Karpas-422 (cell line): ENCODE data around the gene LIPT1. TPM values are rescaled to one million over a fixed set of nuclear protein-coding genes. Genes with fewer than 3 reads are reported as not detected.
A peak's percentile ranks its signal among the peaks of the same experiment; 100 is the strongest.
"Not testable (repeated sequence)": the region's sequence is repeated elsewhere in the genome, so short reads cannot be mapped to it uniquely, and the experiment has no call there.

Experiments
- DNase-seq: peaks from one replicate; pipeline ENCODE4 v3.0.0-alpha.2; 2015
- H2AFZ ChIP-seq: fragments of 200-600 bp; sonication (generic); 2 replicates; pipeline ENCODE4 v1.6.1; 2014; ENCODE audit warnings: antibody characterized with exemption, low read length, mixed read lengths
- H3K27ac ChIP-seq: fragments of 200-600 bp; sonication (generic); 2 replicates; pipeline ENCODE4 v1.5.1; 2014; ENCODE audit warnings: mild to moderate bottlenecking, low read length, moderate library complexity
- H3K27me3 ChIP-seq: fragments of 200-600 bp; sonication (generic); 2 replicates; pipeline ENCODE4 v1.6.1; 2014; ENCODE audit warnings: low read length, mixed read lengths
- H3K36me3 ChIP-seq: fragments of 200-600 bp; sonication (generic); 2 replicates; pipeline ENCODE4 v1.6.1; 2014; ENCODE audit warnings: low read length, mixed read lengths; ENCODE audit not compliant: insufficient read depth
- H3K4me1 ChIP-seq: fragments of 200-600 bp; sonication (generic); 2 replicates; pipeline ENCODE4 v1.6.1; 2014; ENCODE audit warnings: mild to moderate bottlenecking, low read length, mixed read lengths
- H3K4me2 ChIP-seq: fragments of 200-600 bp; sonication (generic); 2 replicates; pipeline ENCODE4 v1.6.1; 2014; ENCODE audit warnings: low read length, low read depth, mild to moderate bottlenecking; ENCODE audit not compliant: poor library complexity, severe bottlenecking
- H3K4me3 ChIP-seq: fragments of 200-600 bp; sonication (generic); 2 replicates; pipeline ENCODE4 v1.5.1; 2014; ENCODE audit warnings: mild to moderate bottlenecking, antibody characterized with exemption, low read length, mixed read lengths
- H3K79me2 ChIP-seq: fragments of 200-600 bp; sonication (generic); 2 replicates; pipeline ENCODE4 v1.6.1; 2014; ENCODE audit warnings: mild to moderate bottlenecking, low read length, mixed read lengths
- H3K9ac ChIP-seq: fragments of 200-600 bp; sonication (generic); 2 replicates; pipeline ENCODE4 v1.6.0; 2014; ENCODE audit warnings: low read length
- H3K9me2 ChIP-seq: fragments of 200-600 bp; sonication (generic), shearing (Covaris generic); replicated peaks from 2 replicates; pipeline ENCODE4 v1.6.0; 2014; ENCODE audit warnings: mild to moderate bottlenecking, low read length, moderate library complexity; ENCODE audit not compliant: insufficient read depth
- H3K9me3 ChIP-seq: fragments of 300-700, 200-600 bp; sonication (generic); 2 replicates; pipeline ENCODE4 v1.6.1; 2014; ENCODE audit warnings: low read length, mixed read lengths
- H4K20me1 ChIP-seq: fragments of 200-600 bp; sonication (generic); 2 replicates; pipeline ENCODE4 v1.6.1; 2014; ENCODE audit warnings: mild to moderate bottlenecking, antibody characterized with exemption, low read length, low read depth; ENCODE audit not compliant: insufficient read depth
- total RNA-seq: library from RNA; depleted of rRNA; stranded (reverse); fragments of >200 nt; shearing (Covaris generic); gene quantifications from 2 replicates; pipeline ENCODE4 v1.2.3, GENCODE V29; 2014; ENCODE audit warnings: low replicate concordance

LIPT1 gene
- total RNA-seq, 1 experiment from 2014 or later: 42.0 TPM

DNA sequence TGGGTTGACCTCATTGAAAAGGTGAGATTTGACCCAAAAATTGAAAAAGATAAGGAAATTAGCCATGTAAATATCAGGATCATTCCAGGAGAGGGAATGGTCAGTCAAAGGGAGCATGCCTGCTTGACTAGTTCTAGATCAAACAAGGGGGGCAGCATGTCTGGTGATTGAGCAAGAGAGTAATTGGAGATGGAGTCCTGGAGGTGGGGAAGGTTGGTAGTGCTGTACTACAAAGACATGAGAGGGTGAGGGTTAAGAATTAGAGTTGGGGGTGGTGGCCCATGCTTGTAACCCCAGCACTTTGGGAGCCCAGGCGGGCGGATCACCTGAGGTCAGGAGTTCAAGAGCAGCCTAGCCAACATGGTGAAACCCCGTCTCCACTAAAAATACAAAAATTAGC is 28.3 kb downstream of the LIPT1 start:
- H4K20me1 ChIP-seq: no peaks in the 10 kb centered on the region
- peaks cover 35% of the 10 kb centered on the region for H3K4me1 ChIP-seq
- H3K4me3 ChIP-seq: no peak overlapping the region
- H3K79me2 ChIP-seq: peaks cover 96% of the 10 kb centered on the region
- no peak for DNase-seq
- H3K36me3 ChIP-seq: peaks cover 9% of the 10 kb centered on the region; the same call in 1 of the 2 replicates
- H3K9me2 ChIP-seq: no peaks in the 10 kb centered on the region
- no peak overlapping the region for H3K27ac ChIP-seq
- H3K27me3 ChIP-seq: no peaks in the 10 kb centered on the region
- H3K4me2 ChIP-seq: peak overlapping the region; percentile 83
- H2AFZ ChIP-seq: no peak overlapping the region
- no peak overlapping the region for H3K9ac ChIP-seq
- H3K9me3 ChIP-seq: no peaks in the 10 kb centered on the region

DNA sequence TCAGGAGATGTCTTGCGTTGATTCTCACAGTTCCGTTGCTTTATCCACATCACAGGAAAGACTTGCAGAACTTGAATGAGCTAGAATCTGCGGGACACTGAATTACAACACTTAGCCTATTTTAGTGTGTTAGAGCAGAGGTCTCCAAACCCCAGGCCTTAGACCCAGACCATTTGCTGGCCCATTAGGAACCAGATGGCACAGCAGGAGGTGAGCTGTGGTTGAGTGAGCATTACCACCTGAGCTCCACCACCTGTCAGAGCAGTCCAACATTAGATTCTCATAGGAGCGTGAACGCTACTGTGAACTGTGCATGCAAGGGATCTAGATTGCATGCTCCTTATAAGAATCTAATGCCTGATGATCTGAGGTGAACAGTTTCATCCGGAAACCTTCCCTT is 30.0 kb downstream of the LIPT1 start:
- Histone ChIP-seq H2AFZ (no peak overlapping the region), H3K4me2 (no peak overlapping the region), H3K4me1 (peaks cover 23% of the 10 kb centered on the region), H3K79me2 (peaks cover 95% of the 10 kb centered on the region), H4K20me1 (no peaks in the 10 kb centered on the region), H3K36me3 (peaks cover 20% of the 10 kb centered on the region), H3K9ac (no peak overlapping the region), H3K9me3 (no peaks in the 10 kb centered on the region), H3K27me3 (no peaks in the 10 kb centered on the region), H3K9me2 (no peaks in the 10 kb centered on the region), H3K4me3 (no peak overlapping the region), H3K27ac (no peak overlapping the region)
- DNase-seq: no peak

GRCh38 chr2:99187011-99187410 is 32.2 kb downstream of the LIPT1 start:
- no peaks in the 10 kb centered on the region for H3K27me3 ChIP-seq
- H3K9ac ChIP-seq: no peak overlapping the region
- H3K27ac ChIP-seq: no peak overlapping the region
- H3K9me2 ChIP-seq: no peaks in the 10 kb centered on the region
- H3K36me3 ChIP-seq: peaks cover 34% of the 10 kb centered on the region
- no peak for DNase-seq
- H3K9me3 ChIP-seq: no peaks in the 10 kb centered on the region
- H3K4me3 ChIP-seq: no peak overlapping the region
- H3K4me2 ChIP-seq: no peak overlapping the region
- H3K4me1 ChIP-seq: peaks cover 13% of the 10 kb centered on the region
- H4K20me1 ChIP-seq: no peaks in the 10 kb centered on the region
- H2AFZ ChIP-seq: no peak overlapping the region
- H3K79me2 ChIP-seq: peaks cover 93% of the 10 kb centered on the region

- H3K27ac ChIP-seq: no peak overlapping the region
- no peak overlapping the region for H3K4me2 ChIP-seq
- H3K4me1 ChIP-seq: peaks cover 3% of the 10 kb centered on the region; the same call in 1 of the 2 replicates
- H3K4me3 ChIP-seq: no peak overlapping the region
- H3K9me3 ChIP-seq: no peaks in the 10 kb centered on the region
- peaks cover 38% of the 10 kb centered on the region for H3K36me3 ChIP-seq
- no peak for DNase-seq
- no peak overlapping the region for H2AFZ ChIP-seq
- no peaks in the 10 kb centered on the region for H3K27me3 ChIP-seq
- no peaks in the 10 kb centered on the region for H4K20me1 ChIP-seq
- no peak overlapping the region for H3K9ac ChIP-seq
- peaks cover 80% of the 10 kb centered on the region for H3K79me2 ChIP-seq
- no peaks in the 10 kb centered on the region for H3K9me2 ChIP-seq
Observed at GRCh38 chr2:99188357-99188756, 33.6 kb downstream of the LIPT1 start.

- Histone ChIP-seq H3K4me2 (no peak overlapping the region), H3K27ac (no peak overlapping the region), H3K4me3 (no peak overlapping the region), H3K36me3 (peaks cover 43% of the 10 kb centered on the region), H3K4me1 (no peaks in the 10 kb centered on the region), H3K79me2 (peaks cover 58% of the 10 kb centered on the region), H3K9me3 (no peaks in the 10 kb centered on the region), H2AFZ (no peak overlapping the region), H3K9me2 (no peaks in the 10 kb centered on the region), H4K20me1 (no peaks in the 10 kb centered on the region), H3K27me3 (no peaks in the 10 kb centered on the region), H3K9ac (no peak overlapping the region)
- no peak for DNase-seq
Observed at GRCh38 chr2:99190548-99190947, 35.8 kb downstream of the LIPT1 start.

- H3K9ac ChIP-seq, H4K20me1 ChIP-seq, H3K9me2 ChIP-seq, H3K4me1 ChIP-seq, H3K9me3 ChIP-seq, H3K4me3 ChIP-seq, H3K4me2 ChIP-seq, H2AFZ ChIP-seq, H3K27ac ChIP-seq, H3K27me3 ChIP-seq, DNase-seq: not testable (repeated sequence)
- Histone ChIP-seq H3K79me2 (peaks cover 41% of the 10 kb centered on the region), H3K36me3 (peaks cover 44% of the 10 kb centered on the region)
Observed at GRCh38 chr2:99192364-99192763, 37.6 kb downstream of the LIPT1 start.

- no peak overlapping the region for H3K9ac ChIP-seq
- H3K4me1 ChIP-seq: no peaks in the 10 kb centered on the region
- no peak overlapping the region for H3K4me3 ChIP-seq
- no peaks in the 10 kb centered on the region for H4K20me1 ChIP-seq
- no peak overlapping the region for H2AFZ ChIP-seq
- H3K79me2 ChIP-seq: no peaks in the 10 kb centered on the region
- no peak for DNase-seq
- no peaks in the 10 kb centered on the region for H3K9me3 ChIP-seq
- no peak overlapping the region for H3K4me2 ChIP-seq
- H3K36me3 ChIP-seq: peaks cover 12% of the 10 kb centered on the region
- no peaks in the 10 kb centered on the region for H3K27me3 ChIP-seq
- H3K9me2 ChIP-seq: no peaks in the 10 kb centered on the region
- no peak overlapping the region for H3K27ac ChIP-seq
Observed at GRCh38 chr2:99198103-99198841, 43.5 kb downstream of the LIPT1 start.

- Histone ChIP-seq H3K36me3 (peaks cover 7% of the 10 kb centered on the region; the same call in 1 of the 2 replicates), H3K4me2 (no peak overlapping the region), H3K27ac (no peak overlapping the region), H3K4me1 (no peaks in the 10 kb centered on the region), H3K4me3 (no peak overlapping the region), H3K79me2 (no peaks in the 10 kb centered on the region), H2AFZ (no peak overlapping the region), H3K9me2 (no peaks in the 10 kb centered on the region), H3K27me3 (no peaks in the 10 kb centered on the region), H3K9ac (no peak overlapping the region), H3K9me3 (no peaks in the 10 kb centered on the region), H4K20me1 (no peaks in the 10 kb centered on the region)
- DNase-seq: no peak
Observed at GRCh38 chr2:99200076-99200800, 45.5 kb downstream of the LIPT1 start.
